GM12878 (cell line): Measurements from ENCODE around the gene BOLA1.

ENCODE experiments used
- CBX5 ChIP-seq: sonication (generic); IDR thresholded peaks from 2 replicates; pipeline ENCODE4 v1.6.1; 2016; ENCODE audit warnings: low read depth, moderate library complexity, mild to moderate bottlenecking, inconsistent platforms
- CEBPZ ChIP-seq: fragments of 150-350 bp; IDR thresholded peaks from 2 replicates; pipeline ENCODE4 v1.6.1; 2016; ENCODE audit warnings: low read depth, low read length
- MYC ChIP-seq: IDR thresholded peaks from 2 replicates; pipeline ENCODE4 v1.6.1; 2011; ENCODE audit warnings: mild to moderate bottlenecking, low read length, moderate library complexity, inconsistent platforms; ENCODE audit not compliant: insufficient read depth, insufficient replicate concordance, insufficient read length, severe bottlenecking
- POLR2A ChIP-seq: IDR thresholded peaks from 2 replicates; pipeline ENCODE4 v1.6.1; 2011; ENCODE audit warnings: low read depth, mild to moderate bottlenecking, low read length
- SPI1 ChIP-seq: IDR thresholded peaks from 2 replicates; pipeline ENCODE4 v1.6.1; 2011; ENCODE audit warnings: low read depth, mild to moderate bottlenecking, low read length, moderate library complexity, borderline replicate concordance; ENCODE audit not compliant: insufficient read depth
- SUZ12 ChIP-seq: fragments of 200-600 bp; sonication (generic); IDR thresholded peaks from one replicate; pipeline ENCODE4 v1.6.1; 2018; ENCODE audit warnings: antibody characterized with exemption, mild to moderate bottlenecking; ENCODE audit not compliant: unreplicated experiment

- TF ChIP-seq CEBPZ (no peak), MYC (no peak), POLR2A (no peak), CBX5 (no peak), SPI1 (no peak), SUZ12 (no peak)
These were observed 17.5 kb upstream of the BOLA1 start for GRCh38 chr1:149881876-149882275.
